GM18909 (cell line): ENCODE results near the gene NLGN4X.
A peak's percentile ranks its signal among the peaks of the same experiment; 100 is the strongest.

Experiments used
- ATAC-seq: cut with Tn5 transposase; IDR thresholded peaks from one replicate; pipeline ENCODE4 v1.9.1; 2021; ENCODE audit warnings: mild to moderate bottlenecking; ENCODE audit not compliant: unreplicated experiment, poor library complexity

The NLGN4X gene

DNA sequence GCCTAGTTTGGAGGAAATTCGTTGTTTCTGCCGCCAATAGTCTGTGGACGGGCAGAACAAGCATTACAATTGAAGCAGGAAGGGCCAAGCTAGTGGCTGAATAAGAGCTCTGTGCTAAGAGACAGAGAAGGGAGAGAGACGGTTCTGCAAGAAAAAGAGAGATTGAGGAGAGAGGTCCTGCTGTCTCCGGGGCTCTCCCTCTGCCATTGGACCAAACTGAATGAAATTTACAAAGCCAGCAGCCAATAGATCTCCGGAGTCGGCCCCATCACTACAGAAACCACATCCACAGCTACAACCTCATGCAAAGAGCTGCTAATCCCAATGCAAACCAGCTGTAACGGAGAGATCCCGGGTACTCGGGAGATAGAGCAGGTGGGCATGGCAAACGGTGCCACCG lies at the start of gene NLGN4X:
TSS of gene NLGN4X (minus strand) at position 148 of the 400 bp plus-strand sequence. CDS start 77,401 bp downstream, outside the sequence.
- no peak for ATAC-seq

DNA sequence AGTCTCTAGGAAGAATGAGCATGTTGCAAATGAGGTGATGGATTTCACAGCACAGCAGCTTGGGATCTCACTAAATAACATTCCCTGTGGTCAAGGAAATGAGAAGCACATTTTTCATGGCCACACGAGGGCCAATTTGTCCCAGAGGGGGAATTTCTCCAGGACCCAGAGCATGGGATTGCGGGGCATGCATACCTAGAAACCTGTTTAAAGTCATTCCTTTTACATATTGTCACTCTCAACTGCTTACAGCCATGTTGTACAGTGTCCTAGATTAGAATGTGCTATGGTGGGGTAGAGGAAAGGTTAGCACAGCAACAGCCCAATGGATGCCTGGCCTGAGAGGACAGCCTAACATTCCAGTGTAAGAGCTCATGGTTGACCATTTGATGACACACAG lies 37.4 kb upstream of the NLGN4X start:
- ATAC-seq = no peak

DNA sequence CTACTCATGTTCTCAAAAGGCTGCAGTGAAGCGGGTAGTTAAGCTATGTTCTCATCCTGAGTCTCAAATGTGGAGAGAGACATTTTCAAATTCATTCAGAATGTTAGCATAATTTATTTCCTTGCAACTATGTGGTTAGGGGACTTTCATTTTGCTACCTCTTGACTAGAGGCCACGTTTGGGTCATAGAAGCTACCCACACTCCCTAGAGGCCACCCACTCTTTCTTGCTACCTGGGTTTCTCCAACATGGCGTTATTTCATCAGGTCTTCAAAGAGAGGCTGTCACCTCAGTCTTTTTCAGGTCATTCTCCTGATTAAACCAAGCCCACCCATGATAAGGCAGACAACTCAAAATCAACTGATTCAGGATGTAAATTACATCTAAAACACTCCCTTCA lies 34.3 kb upstream of the NLGN4X start:
- ATAC-seq = no peak

DNA sequence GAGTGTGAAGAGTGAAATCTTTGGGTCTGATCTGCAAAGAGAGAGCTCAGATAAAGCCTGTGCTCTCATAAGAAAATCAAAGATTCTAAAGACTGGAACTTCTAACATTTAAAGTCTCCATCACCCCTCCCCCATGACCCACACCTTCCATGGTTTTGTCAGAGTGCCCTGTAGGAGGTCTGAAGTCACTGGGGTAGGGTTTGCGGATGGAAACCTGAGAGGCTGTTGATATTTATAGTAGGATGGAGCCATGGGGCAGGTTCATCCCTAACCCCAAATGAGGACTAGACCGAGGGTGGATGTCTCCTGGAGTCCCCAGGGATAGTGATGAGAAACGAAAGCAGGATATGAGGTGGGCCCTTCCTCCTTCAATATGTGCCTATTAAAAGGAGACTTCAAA lies 28.4 kb upstream of the NLGN4X start:
- ATAC-seq = no peak

DNA sequence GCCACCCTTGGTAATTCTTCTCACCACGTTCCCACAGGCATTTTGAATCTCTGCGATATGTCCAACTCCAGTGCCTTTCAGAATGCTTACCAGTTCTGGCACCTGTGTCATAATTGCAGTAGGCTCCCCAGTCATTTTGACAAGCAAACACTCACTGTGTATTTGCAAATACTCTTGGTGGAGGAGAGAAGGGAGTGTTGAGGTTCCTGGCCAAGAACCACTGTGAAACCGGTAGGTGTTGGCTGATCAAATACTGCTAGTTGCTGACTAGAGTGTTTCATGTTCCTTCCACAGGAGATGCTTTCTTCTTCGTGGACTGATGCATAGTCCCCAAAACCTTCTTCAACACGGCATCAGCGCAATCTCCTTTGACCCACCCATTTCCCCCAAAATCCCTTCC lies 16.0 kb upstream of the NLGN4X start:
- ATAC-seq = no peak

DNA sequence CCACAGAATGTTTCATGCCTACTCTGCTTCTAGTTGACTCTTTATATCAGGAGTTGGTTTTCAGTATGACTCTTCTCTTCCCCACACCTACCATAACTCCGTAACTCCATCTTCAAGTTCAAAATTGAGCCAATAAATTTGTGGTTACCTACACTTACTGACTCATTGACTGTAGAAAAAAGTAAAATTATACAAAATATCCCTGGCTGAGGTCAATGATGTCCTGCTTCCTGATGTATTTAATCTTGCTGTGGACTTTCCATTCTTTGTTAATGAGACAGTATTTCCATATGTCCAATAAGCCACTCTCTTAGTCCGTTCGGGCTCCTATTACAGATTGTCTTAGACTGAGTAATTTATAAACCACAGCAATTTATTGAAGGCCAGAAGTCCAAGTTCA lies 9.9 kb upstream of the NLGN4X start:
- ATAC-seq = no peak

DNA sequence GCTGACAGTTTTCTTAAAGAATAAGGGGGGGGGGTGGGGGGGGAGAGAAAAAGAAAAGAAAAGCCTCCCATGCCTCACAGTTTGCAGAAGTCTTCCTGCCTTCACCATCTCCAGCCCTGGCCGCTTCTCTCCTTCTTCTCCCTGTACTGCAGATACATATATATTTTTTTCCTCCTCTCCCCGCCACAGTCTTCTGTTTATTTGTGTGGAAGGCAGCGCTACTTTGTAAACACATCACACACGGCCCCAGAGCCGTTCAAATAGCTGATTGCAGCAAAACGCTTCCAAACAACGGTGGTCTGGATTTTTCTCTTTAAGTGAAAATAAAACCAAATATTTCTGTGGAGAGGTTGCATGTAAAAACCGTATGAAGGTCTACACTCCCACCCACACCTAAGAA lies 732 bp downstream of the NLGN4X start:
- ATAC-seq = no peak

DNA sequence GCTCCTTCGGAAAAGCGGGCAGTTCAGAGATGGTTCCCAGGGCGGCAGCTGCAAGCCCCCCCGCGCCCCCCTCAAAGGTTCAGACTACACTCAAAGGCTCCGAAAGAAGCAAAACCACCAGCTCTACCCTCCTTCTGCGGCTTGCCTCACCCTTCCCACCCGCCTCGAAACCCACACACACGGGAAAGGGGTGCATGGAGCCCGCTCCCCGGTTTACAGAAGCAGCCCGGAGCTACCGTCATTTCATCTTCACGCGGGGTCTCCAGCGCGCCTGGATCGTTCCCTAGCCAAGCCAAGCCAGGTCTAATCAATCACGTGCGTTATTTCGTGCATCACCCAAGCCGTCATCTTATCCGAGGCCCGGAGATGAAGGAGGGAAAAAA lies 1.2 kb downstream of the NLGN4X start:
- no peak for ATAC-seq

DNA sequence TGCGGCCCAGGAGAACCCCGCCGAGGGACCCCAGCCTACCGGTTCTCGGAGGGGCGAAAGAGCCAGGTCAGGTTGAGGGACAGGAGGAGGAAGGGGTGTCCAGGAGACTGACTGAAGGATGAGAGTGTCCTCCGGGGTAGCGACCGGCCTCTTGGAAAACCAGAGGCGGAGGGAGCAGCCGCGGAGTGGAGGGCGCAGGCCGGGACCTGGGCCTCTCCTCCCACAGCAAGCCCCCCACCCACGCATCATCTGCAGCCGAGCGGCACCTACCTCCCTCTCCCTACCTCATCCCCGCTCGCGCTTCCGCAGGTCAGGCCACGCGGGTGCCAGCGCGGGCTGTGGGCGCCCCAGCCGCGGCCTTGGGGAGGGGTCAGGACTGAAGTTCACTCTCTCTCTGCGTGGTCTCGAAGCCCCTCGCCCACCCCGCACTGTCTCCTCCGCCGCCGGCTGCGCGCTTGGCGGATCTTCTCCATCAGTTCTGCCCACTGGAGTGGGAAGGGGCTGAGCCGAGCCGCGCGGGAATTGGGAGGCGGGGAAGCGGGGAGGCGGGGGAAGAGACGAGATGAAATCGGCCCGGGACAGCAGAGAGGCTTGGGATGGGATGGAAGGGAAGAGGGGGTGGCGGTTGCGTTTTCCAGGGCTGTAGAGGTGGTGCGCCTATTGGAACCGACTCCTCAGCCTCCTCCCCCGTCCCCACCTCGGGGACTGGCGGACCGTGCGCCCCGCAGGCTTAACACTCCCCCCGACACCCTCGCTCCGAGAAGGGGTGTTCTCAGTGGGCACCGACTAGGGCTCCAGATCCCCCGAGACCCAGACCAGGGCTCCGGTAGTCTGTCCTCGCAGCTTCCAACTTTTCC lies 1.8 kb downstream of the NLGN4X start:
- ATAC-seq = no peak

DNA sequence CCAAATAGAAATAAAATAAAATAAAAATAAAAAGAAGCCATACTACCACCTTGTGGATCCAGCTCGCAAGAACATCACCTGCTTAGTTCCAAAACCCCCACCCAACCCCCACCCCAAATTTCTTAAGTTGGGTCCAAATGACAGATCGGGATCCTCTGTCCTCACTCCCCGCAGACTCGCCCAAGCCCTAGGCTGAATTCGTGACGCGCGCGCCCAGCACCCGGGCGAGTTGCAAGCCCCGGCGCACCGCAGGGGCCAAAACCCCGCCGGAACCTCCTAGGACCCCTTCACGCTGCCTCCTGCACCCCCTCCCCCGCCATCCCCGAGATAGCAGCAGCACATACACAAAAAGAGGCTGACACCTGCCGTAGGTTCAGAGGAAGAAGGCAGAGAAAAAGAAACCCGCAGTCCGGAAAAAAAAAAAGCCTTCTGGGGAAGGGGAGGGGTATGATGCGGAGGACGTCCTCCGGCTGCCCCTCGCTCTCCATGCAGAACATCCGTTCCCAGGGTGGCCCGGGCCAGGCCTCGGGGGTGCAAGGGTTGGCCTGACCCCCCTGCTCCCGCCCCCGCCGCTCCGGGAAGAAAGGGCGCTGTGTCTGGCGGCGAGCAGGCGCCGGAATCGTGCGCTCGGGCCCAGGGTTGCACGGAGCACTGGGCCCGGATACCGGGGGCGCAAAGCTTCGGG lies 2.6 kb downstream of the NLGN4X start:
- ATAC-seq = no peak

DNA sequence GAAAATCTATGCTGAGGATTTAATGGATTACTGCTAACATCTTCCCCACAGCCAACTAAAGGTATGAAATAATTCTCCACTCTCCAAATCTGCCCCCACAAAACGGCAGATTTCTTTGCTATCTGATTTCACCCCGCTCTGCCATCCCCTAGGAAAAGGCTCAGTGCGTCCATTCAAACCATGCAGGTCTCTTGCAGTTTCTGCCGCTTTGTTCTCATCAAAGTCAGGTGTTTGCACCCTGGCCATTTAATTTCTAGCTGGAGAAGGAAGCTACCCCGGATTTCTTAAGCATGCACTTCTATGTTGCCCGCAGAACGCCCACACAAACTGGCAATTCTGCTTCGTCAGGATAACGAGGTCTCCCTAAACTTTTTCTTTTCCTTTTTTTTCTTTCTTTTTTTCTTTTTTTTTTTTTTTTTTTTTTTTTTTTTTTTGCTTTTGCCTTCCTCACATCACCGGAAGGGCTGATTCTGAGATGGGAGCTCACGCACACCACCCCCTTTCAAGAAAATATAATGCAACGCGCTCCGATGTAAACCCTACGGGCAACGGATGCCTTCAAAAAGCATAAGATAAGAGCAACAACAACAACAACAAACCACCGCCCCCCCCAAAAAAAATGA lies 3.3 kb downstream of the NLGN4X start:
- no peak for ATAC-seq

DNA sequence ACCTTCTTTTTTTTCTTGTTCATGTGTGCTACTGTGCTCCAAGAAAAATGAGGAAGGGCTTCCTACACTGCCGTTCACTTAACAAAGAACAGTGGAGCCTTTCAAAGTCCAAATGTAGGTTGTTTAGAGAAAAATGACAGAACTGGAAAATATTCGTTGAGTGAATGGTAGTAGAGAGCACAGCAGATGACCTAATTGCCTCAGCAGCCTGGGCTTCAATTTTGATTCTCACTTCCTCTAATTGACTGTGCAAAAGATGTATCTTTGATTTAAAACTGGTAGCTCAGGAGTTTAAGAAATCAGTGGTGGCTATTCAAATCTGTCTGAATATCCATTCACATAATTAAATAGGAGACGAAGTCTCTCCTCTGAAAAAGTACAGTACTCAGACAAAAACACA lies 5.2 kb downstream of the NLGN4X start:
- ATAC-seq = no peak

DNA sequence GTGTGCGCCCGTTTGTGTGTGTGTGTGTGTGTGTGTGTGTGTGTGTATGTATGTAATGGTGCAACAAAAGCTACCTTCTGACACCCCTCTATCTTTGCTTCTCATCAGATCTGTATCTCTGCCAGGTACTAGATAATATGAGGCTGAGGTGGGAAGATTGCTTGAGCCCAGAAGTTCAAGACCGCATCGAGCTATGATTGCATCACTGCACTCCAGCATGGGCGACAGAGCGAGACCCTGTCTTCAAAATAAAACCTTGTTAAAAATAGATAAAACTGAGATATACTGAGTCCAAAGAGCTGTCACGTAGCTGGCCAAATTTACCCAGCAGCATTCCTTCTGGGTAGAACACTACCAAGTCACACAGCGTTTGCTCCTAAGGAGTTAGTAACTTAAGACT lies 18.4 kb downstream of the NLGN4X start:
- no peak for ATAC-seq

DNA sequence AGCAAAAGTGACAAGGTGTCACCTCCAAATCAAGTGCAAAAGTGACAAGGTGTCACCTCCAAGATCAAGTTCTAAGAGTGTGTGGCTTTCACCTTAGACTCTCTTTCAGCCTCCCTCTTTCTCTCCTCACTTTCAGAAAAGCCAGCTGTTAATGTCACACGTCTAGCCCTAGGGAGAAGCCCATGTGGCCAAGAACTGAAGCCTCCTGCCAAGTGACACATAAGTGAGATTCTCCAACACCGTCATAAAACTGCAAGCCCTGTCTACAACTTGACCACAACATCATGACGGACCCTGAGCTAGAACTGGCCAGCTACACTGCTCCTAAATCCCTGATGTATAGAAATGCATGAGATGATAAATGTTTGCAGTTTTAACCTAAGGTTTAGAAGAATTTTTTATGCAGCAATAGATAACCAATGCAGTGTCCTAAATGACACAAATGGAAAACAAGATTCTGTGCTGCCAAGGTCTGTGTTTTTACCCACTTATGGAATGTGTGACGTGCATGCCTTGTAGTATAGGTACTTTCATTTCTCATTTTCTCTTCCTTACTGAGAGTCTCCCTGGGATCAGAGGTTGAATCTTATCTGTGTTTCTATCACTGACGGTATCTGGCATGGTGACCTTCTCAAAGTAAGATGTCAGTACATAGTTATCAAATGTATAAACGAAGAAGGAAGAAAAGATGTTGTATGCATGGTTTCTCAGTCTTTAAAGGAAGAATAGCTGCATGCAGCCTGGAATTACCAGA lies 25.0 kb downstream of the NLGN4X start:
- no peak for ATAC-seq

DNA sequence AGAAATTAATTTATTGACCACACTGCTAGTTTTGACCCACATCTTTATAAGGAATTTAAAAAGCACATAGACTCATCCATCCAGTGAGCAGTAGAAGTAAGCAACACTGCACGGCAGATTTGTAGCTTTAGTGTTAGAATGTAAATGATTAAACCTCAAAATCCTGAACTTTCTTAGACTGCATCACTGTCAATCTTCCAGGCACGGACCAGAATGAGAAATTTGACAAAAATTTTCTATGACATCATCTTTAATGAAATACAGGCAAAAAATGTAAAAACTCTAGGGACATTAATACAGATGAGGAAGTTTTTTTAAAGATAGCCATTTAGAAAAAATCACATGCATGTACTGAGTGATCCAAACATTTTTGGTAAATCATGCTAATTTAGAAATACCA lies 29.2 kb downstream of the NLGN4X start:
- ATAC-seq = no peak

DNA sequence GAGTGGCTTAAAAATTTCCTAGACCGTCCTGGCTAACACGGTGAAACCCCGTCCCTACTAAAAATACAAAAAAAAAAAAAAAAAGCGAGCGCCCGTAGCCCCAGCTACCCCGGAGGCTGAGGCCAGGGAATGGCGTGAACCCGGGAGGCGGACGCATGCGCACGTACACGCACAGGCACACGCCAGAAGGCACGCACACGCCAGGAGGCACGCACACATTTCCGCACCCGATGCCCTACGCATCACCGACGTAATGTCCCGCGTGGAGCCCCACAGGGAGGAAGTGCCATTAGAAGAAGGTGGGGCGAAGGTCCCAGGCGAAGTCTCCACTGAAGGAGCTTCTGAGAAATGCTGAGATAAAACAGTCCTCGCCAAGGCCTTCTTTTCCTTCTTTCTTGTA lies 41.4 kb downstream of the NLGN4X start:
- no peak for ATAC-seq

DNA sequence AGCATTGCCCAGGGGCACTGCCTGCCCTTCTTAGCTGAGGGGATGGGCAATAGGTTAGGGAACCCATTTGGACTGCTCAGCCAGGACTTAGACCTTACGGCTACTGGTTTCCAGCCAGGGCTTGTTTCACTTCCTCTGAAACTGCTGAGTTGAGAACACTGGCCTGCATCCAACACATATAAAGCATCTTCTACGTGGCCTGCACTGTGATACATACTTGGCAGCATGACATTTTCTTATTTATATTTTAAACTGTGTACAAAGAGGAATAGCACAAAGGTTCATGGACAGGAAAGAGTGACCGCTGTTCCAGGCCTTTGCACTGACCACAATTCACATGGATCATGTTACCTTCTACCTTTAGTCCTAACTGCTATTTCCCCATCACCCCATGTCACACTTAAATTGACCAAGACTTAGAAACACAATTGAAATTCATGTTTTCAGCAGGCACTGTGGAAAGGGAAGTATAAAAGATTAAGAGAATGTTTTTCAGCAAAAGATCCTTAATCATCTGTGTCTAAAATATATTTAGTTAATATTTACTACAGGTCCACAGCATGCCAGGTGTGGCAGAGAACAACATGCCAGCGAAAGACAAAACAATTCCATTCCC lies 43.7 kb downstream of the NLGN4X start:
- peak; percentile 100 for ATAC-seq

DNA sequence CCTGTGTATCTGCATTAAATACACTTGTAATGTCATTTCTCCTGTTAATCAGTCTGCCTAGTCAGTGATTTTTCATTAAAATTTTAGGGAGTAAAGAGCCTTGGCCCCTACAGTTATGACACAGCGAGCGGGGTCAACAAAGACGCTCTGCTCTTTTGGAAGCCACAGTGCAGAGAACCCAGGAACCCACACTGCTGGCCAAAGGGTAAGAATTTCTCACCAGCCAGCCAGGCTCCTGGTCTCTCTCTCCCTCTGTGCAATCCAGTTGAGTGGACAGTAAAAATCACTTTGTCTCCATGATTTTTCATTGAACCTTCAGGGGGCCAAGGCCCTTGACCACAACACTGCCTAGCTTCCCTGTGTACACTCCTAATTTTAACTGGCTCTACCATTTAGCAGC lies 52.8 kb downstream of the NLGN4X start:
- ATAC-seq = no peak

DNA sequence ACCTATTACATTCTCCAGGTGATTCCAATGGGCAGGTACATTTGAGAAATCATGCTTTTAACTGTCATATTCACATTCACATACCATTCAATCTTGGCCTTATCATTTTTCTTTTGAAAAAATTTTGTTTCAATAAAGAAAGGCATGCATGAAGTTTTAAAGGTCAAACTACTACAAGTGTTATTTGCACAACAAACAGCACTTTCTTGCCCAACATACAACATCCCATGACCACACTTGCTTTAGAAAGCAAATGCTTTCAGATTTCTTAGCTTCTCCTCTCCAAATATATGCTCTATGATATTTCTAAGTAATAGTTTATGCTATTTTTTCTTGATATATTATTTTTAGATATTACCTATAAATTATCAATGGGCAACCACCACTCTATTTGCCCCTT lies 58.2 kb downstream of the NLGN4X start:
- no peak for ATAC-seq

DNA sequence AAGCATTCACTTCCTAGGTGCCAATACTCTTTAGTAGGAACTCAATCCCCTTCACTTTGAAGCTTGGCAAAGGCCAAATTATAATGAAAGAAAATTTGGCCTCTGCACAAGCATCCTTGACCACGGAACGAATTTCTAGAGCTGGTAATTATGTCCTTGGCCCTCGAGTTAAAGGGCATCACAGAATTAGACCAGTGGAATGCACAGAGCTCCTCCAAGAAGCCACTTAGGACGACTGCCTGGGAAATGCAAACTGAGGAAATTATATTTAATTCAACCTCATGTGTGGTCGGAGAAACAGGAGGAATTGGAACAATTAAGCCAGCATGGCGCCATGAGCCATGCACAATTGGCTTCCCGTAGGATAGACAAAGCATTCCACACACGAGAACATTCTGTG lies 59.3 kb downstream of the NLGN4X start:
- ATAC-seq = no peak
